Mesendoderm (in vitro differentiated cells): Measurements from ENCODE around the gene CCDC71L.
"Not testable (repeated sequence)": the region's sequence is repeated elsewhere in the genome, so short reads cannot be mapped to it uniquely, and the experiment has no call there.

ENCODE experiments used
- DNase-seq: peaks from one replicate; pipeline ENCODE4 v3.0.0; 2013
- H2AK5ac ChIP-seq: 2 replicates; pipeline ENCODE4 v1.6.1; 2013; ENCODE audit warnings: low read length, inconsistent platforms
- H2BK120ac ChIP-seq: 2 replicates; pipeline ENCODE4 v1.6.1; 2013; ENCODE audit warnings: low read depth, mild to moderate bottlenecking, low read length, moderate library complexity, mixed read lengths
- H2BK15ac ChIP-seq: replicated peaks from 2 replicates; pipeline ENCODE4 v1.6.1; 2013; ENCODE audit warnings: low read depth, mild to moderate bottlenecking, moderate library complexity
- H2BK5ac ChIP-seq: 2 replicates; pipeline ENCODE4 v1.6.1; 2013; ENCODE audit warnings: low read length, inconsistent platforms
- H3K18ac ChIP-seq: 2 replicates; pipeline ENCODE4 v1.6.1; 2013; ENCODE audit warnings: mild to moderate bottlenecking, low read length, mixed read lengths
- H3K23ac ChIP-seq: one replicate; pipeline ENCODE4 v1.6.1; 2013; ENCODE audit warnings: low read length
- H3K27ac ChIP-seq: 2 replicates; pipeline ENCODE4 v1.5.1; 2013; ENCODE audit warnings: low read depth, mild to moderate bottlenecking, inconsistent platforms, low read length, moderate library complexity
- H3K27me3 ChIP-seq: 2 replicates; pipeline ENCODE4 v1.6.1; 2013; ENCODE audit warnings: low read length, control low read depth, mild to moderate bottlenecking, inconsistent platforms; ENCODE audit not compliant: insufficient read depth, poor library complexity
- H3K36me3 ChIP-seq: 2 replicates; pipeline ENCODE4 v1.6.1; 2013; ENCODE audit warnings: low read length, inconsistent platforms; ENCODE audit not compliant: control insufficient read depth, insufficient read depth
- H3K4ac ChIP-seq: one replicate; pipeline ENCODE4 v1.6.1; 2013; ENCODE audit warnings: low read depth, mild to moderate bottlenecking, low read length, moderate library complexity
- H3K4me1 ChIP-seq: 2 replicates; pipeline ENCODE4 v1.6.1; 2013; ENCODE audit warnings: low read depth, low read length, inconsistent platforms; ENCODE audit not compliant: control insufficient read depth
- H3K4me2 ChIP-seq: 2 replicates; pipeline ENCODE4 v1.6.1; 2013; ENCODE audit warnings: low read length
- H3K4me3 ChIP-seq: 2 replicates; pipeline ENCODE4 v1.5.1; 2013; ENCODE audit warnings: mild to moderate bottlenecking, low read length
- H3K56ac ChIP-seq: one replicate; pipeline ENCODE4 v1.6.1; 2013; ENCODE audit warnings: low read length
- H3K79me1 ChIP-seq: 2 replicates; pipeline ENCODE4 v1.6.1; 2013; ENCODE audit warnings: low read length, inconsistent platforms
- H3K79me2 ChIP-seq: 2 replicates; pipeline ENCODE4 v1.6.1; 2013; ENCODE audit warnings: mild to moderate bottlenecking, low read length; ENCODE audit not compliant: control insufficient read depth, insufficient read depth
- H3K9ac ChIP-seq: 2 replicates; pipeline ENCODE4 v1.6.1; 2013; ENCODE audit warnings: low read length, inconsistent platforms
- H4K5ac ChIP-seq: one replicate; pipeline ENCODE4 v1.6.1; 2013; ENCODE audit warnings: low read length
- H4K8ac ChIP-seq: one replicate; pipeline ENCODE4 v1.6.1; 2013; ENCODE audit warnings: low read depth, mild to moderate bottlenecking, control low read depth, low read length, moderate library complexity
- WGBS: extraction: QIAGEN DNeasy Blood & Tissue Kit; methylation state at CpG from one replicate; pipeline ENCODE4 v1.1.7; 2013; ENCODE audit warnings: low lambda C conversion rate, missing lambda C conversion rate; ENCODE audit not compliant: insufficient coverage; ENCODE audit errors: extremely low coverage; 5-methylcytosine and 5-hydroxymethylcytosine counted together

CCDC71L gene

DNA sequence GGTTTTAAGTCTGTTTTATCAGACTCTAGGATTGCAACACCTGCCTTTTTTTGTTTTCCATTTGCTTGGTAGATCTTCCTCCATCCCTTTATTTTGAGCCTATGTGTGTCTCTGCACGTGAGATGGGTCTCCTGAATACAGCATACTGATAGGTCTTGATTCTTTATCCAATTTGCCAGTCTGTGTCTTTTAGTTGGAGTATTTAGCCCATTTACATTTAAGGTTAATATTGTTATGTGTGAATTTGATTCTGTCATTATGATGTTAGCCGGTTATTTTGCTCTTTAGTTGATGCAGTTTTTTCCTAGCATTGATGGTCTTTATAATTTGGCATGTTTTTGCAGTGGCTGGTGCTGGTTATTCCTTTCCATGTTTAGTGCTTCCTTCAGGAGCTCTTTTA, 27.2 kb upstream of the CCDC71L start:
- H3K18ac ChIP-seq, H2BK15ac ChIP-seq, H3K23ac ChIP-seq, H3K27ac ChIP-seq, H2AK5ac ChIP-seq, H3K36me3 ChIP-seq, H4K8ac ChIP-seq, DNase-seq, H3K4me2 ChIP-seq, H3K4me1 ChIP-seq, H2BK120ac ChIP-seq, H3K56ac ChIP-seq, H3K27me3 ChIP-seq, H3K9ac ChIP-seq, H3K79me2 ChIP-seq, H3K4ac ChIP-seq, H3K4me3 ChIP-seq, H4K5ac ChIP-seq, H3K79me1 ChIP-seq, H2BK5ac ChIP-seq: not testable (repeated sequence)
- no CpG with 5 or more reads among the region's 2 CpGs for WGBS

DNA sequence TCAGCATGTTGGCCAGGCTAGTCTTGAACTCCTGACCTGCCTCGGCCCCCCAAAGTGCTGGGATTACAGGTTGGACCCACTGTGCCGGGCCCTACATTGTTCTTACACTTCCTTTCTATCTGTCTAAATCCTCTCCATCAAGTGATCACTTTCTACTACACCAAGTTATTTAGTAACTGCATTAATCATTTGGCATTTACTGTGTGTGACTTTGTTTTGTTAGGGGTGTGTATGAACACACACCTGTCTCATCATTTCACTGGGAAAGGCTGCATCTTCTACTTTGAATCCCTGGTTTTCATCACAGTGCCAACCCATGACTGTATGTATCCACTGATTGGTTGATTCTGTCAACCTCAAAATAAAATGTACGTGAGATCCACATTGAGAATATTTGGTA, 23.0 kb upstream of the CCDC71L start:
- Histone ChIP-seq H3K79me1 (no peaks in the 10 kb centered on the region), H4K5ac (no peak overlapping the region), H3K4me3 (no peak overlapping the region), H2AK5ac (no peak overlapping the region), H2BK120ac (no peak overlapping the region), H3K4me1 (no peaks in the 10 kb centered on the region), H4K8ac (no peak overlapping the region), H2BK15ac (no peak overlapping the region), H3K27ac (no peak overlapping the region), H3K56ac (no peak overlapping the region), H2BK5ac (no peak overlapping the region), H3K9ac (no peak overlapping the region), H3K36me3 (no peaks in the 10 kb centered on the region), H3K4ac (no peak overlapping the region), H3K79me2 (no peaks in the 10 kb centered on the region), H3K27me3 (no peaks in the 10 kb centered on the region), H3K18ac (no peak overlapping the region), H3K4me2 (no peak overlapping the region), H3K23ac (no peak overlapping the region)
- DNase-seq: no peak
- no CpG with 5 or more reads among the region's 3 CpGs for WGBS

DNA sequence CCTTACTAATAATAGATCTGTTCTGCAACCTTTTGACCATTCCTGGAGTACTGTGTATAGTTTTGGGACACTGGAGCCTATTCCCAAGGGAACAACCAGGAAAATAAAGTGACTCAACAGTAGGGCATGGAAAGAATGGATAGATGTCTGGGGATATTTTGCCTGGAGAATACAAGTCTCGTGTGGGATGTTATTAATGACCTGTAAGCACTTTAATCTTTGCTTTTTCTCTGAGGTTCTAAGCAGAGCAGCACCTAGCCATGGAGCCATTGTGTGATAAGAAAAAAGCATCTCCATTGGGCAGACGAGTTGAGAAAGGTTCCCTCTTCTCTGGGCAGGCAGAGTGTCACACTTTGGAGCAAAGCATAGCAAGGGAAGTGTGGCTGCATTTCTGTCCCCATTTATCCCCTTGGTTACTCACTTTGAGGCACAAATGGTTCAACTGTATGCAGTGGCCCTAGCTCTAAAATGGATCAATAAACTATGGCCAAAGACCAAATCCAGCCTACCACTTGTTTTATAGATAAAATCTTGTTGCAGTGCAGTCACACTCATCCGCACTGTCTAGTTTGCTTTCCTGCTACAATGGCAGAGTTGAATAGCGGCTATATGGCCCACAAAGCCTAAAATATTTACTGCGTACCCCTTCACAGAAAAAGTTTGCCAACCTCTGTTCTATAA, 21.0 kb upstream of the CCDC71L start:
- no CpG with 5 or more reads among the region's 5 CpGs for WGBS
- DNase-seq: no peak
- H3K23ac ChIP-seq: no peak overlapping the region

DNA sequence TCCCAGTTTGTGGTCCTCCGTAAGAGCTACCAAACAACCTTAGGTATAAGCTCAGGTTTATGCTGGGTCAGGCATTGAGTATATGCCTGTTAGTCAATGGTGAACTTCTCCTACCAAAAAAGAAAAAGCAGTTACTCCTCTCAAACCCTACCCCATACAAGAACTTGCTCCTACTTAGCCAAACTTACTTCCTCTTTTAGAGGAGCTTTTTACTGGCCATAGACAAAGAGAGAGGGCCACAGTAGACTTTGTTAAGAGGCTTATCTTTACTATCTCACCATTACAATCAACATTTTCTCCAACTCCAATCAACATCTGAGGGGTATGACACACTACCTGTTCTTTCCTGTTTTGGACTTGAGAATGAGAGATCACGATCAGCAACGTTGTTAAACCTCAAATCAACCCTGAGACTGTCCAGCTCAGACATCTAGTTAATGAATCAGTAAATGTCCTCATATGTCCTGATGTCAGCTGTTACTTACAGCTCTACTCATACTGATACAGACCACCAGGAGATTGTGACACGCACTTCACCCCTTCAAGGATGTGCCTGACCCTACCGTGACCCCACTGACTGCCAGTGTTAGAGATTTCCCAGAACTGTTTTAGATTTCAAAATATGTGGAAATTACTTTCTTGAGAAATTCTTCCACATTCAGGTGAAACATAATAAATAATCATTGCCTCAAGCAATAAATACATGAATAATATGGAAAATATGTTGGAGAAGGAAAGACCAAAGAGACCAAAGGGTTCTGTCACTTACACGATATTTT, 18.4 kb upstream of the CCDC71L start:
- Histone ChIP-seq H3K23ac (no peak overlapping the region), H2AK5ac (no peak overlapping the region), H3K4me1 (no peaks in the 10 kb centered on the region), H3K36me3 (no peaks in the 10 kb centered on the region), H2BK120ac (no peak overlapping the region), H2BK15ac (no peak overlapping the region), H3K79me2 (no peaks in the 10 kb centered on the region), H3K56ac (no peak overlapping the region), H2BK5ac (no peak overlapping the region), H4K8ac (no peak overlapping the region), H3K18ac (no peak overlapping the region), H3K4me3 (no peak overlapping the region), H3K4ac (no peak overlapping the region), H3K9ac (no peak overlapping the region), H4K5ac (no peak overlapping the region), H3K4me2 (no peak overlapping the region), H3K27me3 (no peaks in the 10 kb centered on the region), H3K27ac (no peak overlapping the region), H3K79me1 (no peaks in the 10 kb centered on the region)
- DNase-seq: peak; percentile 69
- WGBS: no CpG with 5 or more reads among the region's 6 CpGs

More for the DNA sequence above, 21.0 kb upstream of the CCDC71L start:
- Histone ChIP-seq H2BK5ac (no peak overlapping the region), H3K36me3 (no peaks in the 10 kb centered on the region), H3K27ac (no peak overlapping the region), H3K79me2 (no peaks in the 10 kb centered on the region), H4K5ac (no peak overlapping the region), H3K56ac (no peak overlapping the region), H3K4me1 (no peaks in the 10 kb centered on the region), H3K18ac (no peak overlapping the region), H4K8ac (no peak overlapping the region), H3K79me1 (no peaks in the 10 kb centered on the region), H2AK5ac (no peak overlapping the region), H3K4me3 (no peak overlapping the region), H3K4ac (no peak overlapping the region), H2BK120ac (no peak overlapping the region), H3K4me2 (no peak overlapping the region), H3K27me3 (no peaks in the 10 kb centered on the region), H3K9ac (no peak overlapping the region), H2BK15ac (no peak overlapping the region)

DNA sequence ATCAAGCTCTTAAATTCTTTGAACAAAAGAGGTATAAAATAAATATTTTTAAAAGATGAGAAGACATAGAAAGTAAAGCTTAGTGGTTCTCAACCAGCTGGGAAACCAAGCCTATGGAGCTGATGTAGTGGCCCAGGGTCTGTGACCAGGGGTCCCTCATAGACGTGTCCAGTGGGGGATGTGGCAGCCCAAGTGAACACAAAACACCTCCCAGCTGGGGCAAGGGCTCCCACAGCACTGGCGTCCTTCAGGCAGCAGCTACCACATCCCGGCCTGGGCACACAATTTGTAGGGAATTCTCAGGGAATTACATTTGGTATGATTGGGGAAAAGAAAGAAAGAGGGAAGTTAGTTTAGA, 17.8 kb upstream of the CCDC71L start:
- DNase-seq: no peak
- Histone ChIP-seq H3K27ac (no peak overlapping the region), H3K4me3 (no peak overlapping the region), H2BK120ac (no peak overlapping the region), H3K4me2 (no peak overlapping the region), H3K36me3 (no peaks in the 10 kb centered on the region), H3K56ac (no peak overlapping the region), H4K8ac (no peak overlapping the region), H3K79me1 (no peaks in the 10 kb centered on the region), H3K27me3 (no peaks in the 10 kb centered on the region), H2AK5ac (no peak overlapping the region), H3K9ac (no peak overlapping the region), H2BK5ac (no peak overlapping the region), H2BK15ac (no peak overlapping the region), H3K4me1 (no peaks in the 10 kb centered on the region), H3K79me2 (no peaks in the 10 kb centered on the region), H3K23ac (no peak overlapping the region), H4K5ac (no peak overlapping the region), H3K4ac (no peak overlapping the region), H3K18ac (no peak overlapping the region)
- WGBS: no CpG with 5 or more reads among the region's 3 CpGs
